Measurements from ENCODE around the gene OTUD3. TPM values are rescaled to one million over a fixed set of nuclear protein-coding genes. Genes with fewer than 3 reads are reported as not detected.

Gene OTUD3
- total RNA-seq, 1 experiment from 2014 or later: 9.7 TPM

DNA sequence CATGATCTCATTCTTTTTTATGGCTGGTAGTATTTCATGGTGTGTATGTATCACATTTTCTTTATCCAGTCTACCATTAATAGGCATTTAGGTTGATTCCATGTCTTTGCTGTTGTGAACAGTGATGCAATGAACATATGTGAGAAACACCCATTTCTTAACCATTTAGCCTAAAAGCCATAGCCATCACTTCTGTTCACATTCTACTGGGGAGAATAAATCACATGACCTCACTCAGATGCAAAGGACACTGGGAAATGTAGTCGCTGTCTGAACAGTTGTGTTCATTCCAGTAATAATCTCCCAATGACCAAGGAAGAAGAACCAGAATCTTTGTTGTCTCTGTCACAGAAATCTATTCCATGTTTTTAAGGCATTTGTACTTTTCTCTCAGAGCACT, 56.3 kb downstream of the OTUD3 start:
- ChIA-PET POLR2A (ENCODE audit: unreplicated experiment) (interaction anchor here (0.6 kb wide), 1 partner anchor 817 kb away, joined by 15 read pairs; no protein-coding TSS in a partner anchor), CTCF (no interaction called here)

DNA sequence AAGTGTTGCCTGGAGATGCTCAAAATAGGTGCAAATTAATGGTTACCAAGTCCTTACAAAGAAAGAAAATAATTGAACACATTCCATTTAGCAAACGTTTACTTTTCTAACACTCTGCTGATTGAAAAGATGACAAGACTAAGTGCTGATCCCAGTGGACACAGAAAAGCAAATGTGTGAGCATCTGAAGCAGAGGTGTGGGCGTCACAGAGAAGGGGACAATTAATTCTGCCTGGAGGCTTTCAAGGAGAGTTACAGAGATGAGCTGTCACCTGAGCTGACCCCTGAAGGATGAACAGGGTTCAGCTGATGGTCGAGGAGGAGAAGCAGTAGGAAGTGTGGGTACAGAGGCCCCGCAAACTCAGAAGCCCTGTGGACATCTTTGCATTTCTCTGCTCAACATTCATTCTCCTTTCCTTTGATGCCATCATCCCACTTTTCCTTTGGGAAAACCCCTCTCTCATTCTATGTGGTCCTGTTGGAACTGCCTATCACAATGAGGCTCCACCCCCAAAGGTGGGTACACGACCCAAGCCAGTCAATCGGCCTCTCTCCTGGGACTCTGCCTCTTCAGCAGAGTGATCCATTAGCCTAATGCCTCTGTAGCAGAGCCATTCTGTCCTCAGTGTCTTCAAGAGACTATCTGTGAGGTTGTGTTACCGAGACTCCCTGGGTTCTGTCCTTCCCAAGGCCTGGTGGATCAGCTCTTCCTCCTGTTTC, 58.5 kb downstream of the OTUD3 start:
- POLR2A ChIA-PET (ENCODE audit: unreplicated experiment): no interaction called here
- H3K4me2 ChIP-seq: no peak overlapping the region
- no peaks in the 10 kb centered on the region for H3K27me3 ChIP-seq (ENCODE audit: insufficient read depth, low read depth)
- no peaks in the 10 kb centered on the region for H3K9me2 ChIP-seq (ENCODE audit: insufficient read depth)
- H3K4me3 ChIP-seq: no peak overlapping the region
- DNase-seq: no peak
- no peak for TF ChIP-seq EZH2 (IDR thresholded peaks at IDR 0.05; ENCODE audit: low read depth)
- TF ChIP-seq, protein P1, sequence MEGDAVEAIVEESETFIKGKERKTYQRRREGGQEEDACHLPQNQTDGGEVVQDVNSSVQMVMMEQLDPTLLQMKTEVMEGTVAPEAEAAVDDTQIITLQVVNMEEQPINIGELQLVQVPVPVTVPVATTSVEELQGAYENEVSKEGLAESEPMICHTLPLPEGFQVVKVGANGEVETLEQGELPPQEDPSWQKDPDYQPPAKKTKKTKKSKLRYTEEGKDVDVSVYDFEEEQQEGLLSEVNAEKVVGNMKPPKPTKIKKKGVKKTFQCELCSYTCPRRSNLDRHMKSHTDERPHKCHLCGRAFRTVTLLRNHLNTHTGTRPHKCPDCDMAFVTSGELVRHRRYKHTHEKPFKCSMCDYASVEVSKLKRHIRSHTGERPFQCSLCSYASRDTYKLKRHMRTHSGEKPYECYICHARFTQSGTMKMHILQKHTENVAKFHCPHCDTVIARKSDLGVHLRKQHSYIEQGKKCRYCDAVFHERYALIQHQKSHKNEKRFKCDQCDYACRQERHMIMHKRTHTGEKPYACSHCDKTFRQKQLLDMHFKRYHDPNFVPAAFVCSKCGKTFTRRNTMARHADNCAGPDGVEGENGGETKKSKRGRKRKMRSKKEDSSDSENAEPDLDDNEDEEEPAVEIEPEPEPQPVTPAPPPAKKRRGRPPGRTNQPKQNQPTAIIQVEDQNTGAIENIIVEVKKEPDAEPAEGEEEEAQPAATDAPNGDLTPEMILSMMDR (conservative IDR thresholded peaks at IDR 0.05): no peak
- no peaks in the 10 kb centered on the region for H3F3A ChIP-seq (ENCODE audit: insufficient read depth, low read depth)
- no peaks in the 10 kb centered on the region for H3K36me3 ChIP-seq (ENCODE audit: low read depth)
- H4K20me1 ChIP-seq (ENCODE audit: insufficient read depth): no peaks in the 10 kb centered on the region
- no peaks in the 10 kb centered on the region for H3K4me1 ChIP-seq (replicated peaks; ENCODE audit: insufficient read depth)
- H3K27ac ChIP-seq: no peak overlapping the region
- CTCF ChIA-PET: no interaction called here
- intact Hi-C loops (cut with micrococcal nuclease; ENCODE audit: unreplicated experiment): no loop called here
- BruUV-seq (replicated peaks): no TSS peak
- H2AFZ ChIP-seq: no peak overlapping the region
- no peaks in the 10 kb centered on the region; the same call in 1 of the 2 replicates for H3K9me3 ChIP-seq (ENCODE audit: insufficient read depth, low read depth)
- no peaks in the 10 kb centered on the region for H3K79me2 ChIP-seq (ENCODE audit: low read depth)

More for the DNA sequence above, 56.3 kb downstream of the OTUD3 start:
- no peak for TF ChIP-seq EZH2 (IDR thresholded peaks at IDR 0.05; ENCODE audit: low read depth)
- TF ChIP-seq, protein P1 (conservative IDR thresholded peaks at IDR 0.05): no peak
- Histone ChIP-seq H3K9me2 (ENCODE audit: insufficient read depth) (no peaks in the 10 kb centered on the region), H4K20me1 (ENCODE audit: insufficient read depth) (no peaks in the 10 kb centered on the region), H3F3A (ENCODE audit: insufficient read depth, low read depth) (no peaks in the 10 kb centered on the region), H3K9me3 (ENCODE audit: insufficient read depth, low read depth) (no peaks in the 10 kb centered on the region; the same call in 1 of the 2 replicates), H3K4me2 (no peak overlapping the region), H3K27me3 (ENCODE audit: insufficient read depth, low read depth) (no peaks in the 10 kb centered on the region), H3K4me1 (replicated peaks; ENCODE audit: insufficient read depth) (no peaks in the 10 kb centered on the region), H3K79me2 (ENCODE audit: low read depth) (no peaks in the 10 kb centered on the region), H3K36me3 (ENCODE audit: low read depth) (no peaks in the 10 kb centered on the region), H3K27ac (no peak overlapping the region), H2AFZ (no peak overlapping the region), H3K4me3 (no peak overlapping the region)
- intact Hi-C loops (cut with micrococcal nuclease; ENCODE audit: unreplicated experiment): no loop called here
- no TSS peak for BruUV-seq (replicated peaks)
- DNase-seq: no peak

DNA sequence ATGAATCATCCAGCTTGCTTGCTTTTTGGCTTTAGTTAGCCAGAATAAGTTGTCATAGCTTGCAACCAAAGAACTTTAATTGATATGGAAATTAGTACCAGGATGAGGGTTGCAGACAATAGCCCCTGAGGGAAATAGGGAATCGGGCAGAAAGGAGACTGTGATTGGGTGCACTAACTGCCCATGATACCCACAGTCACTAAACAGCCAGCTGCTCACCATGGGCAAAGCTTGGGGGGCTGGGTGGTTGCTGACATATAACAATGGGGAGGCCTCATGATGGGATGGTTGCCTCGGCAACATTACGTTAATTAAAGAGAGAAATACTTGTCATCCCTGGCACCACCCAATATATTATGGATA, 59.0 kb downstream of the OTUD3 start:
- Histone ChIP-seq H3K79me2 (ENCODE audit: low read depth) (no peaks in the 10 kb centered on the region), H3K36me3 (ENCODE audit: low read depth) (no peaks in the 10 kb centered on the region), H2AFZ (no peak overlapping the region), H3K9me3 (ENCODE audit: insufficient read depth, low read depth) (no peaks in the 10 kb centered on the region; the same call in 1 of the 2 replicates), H3F3A (ENCODE audit: insufficient read depth, low read depth) (no peaks in the 10 kb centered on the region), H3K27me3 (ENCODE audit: insufficient read depth, low read depth) (no peaks in the 10 kb centered on the region), H4K20me1 (ENCODE audit: insufficient read depth) (no peaks in the 10 kb centered on the region), H3K4me3 (no peak overlapping the region), H3K9me2 (ENCODE audit: insufficient read depth) (no peaks in the 10 kb centered on the region), H3K27ac (no peak overlapping the region), H3K4me2 (no peak overlapping the region), H3K4me1 (replicated peaks; ENCODE audit: insufficient read depth) (no peaks in the 10 kb centered on the region)
- ChIA-PET POLR2A (ENCODE audit: unreplicated experiment) (no interaction called here), CTCF (no interaction called here)
- no peak for DNase-seq
- no TSS peak for BruUV-seq (replicated peaks)
- TF ChIP-seq, protein P1 (conservative IDR thresholded peaks at IDR 0.05): no peak
- TF ChIP-seq EZH2 (IDR thresholded peaks at IDR 0.05; ENCODE audit: low read depth): no peak
- intact Hi-C loops (cut with micrococcal nuclease; ENCODE audit: unreplicated experiment): no loop called here

Measured in PC-9 (cell line).